Hepatocyte (in vitro differentiated cells): ENCODE measurements around the gene RDH13. TPM values are rescaled to one million over a fixed set of nuclear protein-coding genes. Genes with fewer than 3 reads are reported as not detected.

ENCODE experiments used
- DNase-seq: peaks from one replicate; pipeline ENCODE4 v3.0.0-alpha.2; 2016; ENCODE audit warnings: low spot score
- H2AFZ ChIP-seq: fragments of 200-600 bp; sonication (generic); 2 replicates; pipeline ENCODE4 v1.6.0; 2016; ENCODE audit warnings: antibody characterized with exemption, mild to moderate bottlenecking
- H3K27ac ChIP-seq: fragments of 200-600 bp; sonication (generic); 2 replicates; pipeline ENCODE4 v1.5.1; 2016; ENCODE audit warnings: mild to moderate bottlenecking
- H3K27me3 ChIP-seq: fragments of 200-600 bp; sonication (generic); 2 replicates; pipeline ENCODE4 v1.6.1; 2016
- H3K36me3 ChIP-seq: fragments of 200-600 bp; sonication (generic); replicated peaks from 2 replicates; pipeline ENCODE4 v1.5.1; 2016; ENCODE audit warnings: low read depth; ENCODE audit not compliant: insufficient read depth
- H3K4me1 ChIP-seq: fragments of 200-600 bp; sonication (generic); 2 replicates; pipeline ENCODE4 v1.5.1; 2016; ENCODE audit warnings: mild to moderate bottlenecking, moderate library complexity; ENCODE audit not compliant: insufficient read depth
- H3K4me2 ChIP-seq: fragments of 200-600 bp; sonication (generic); 2 replicates; pipeline ENCODE4 v1.6.0; 2016
- H3K4me3 ChIP-seq: fragments of 200-600 bp; sonication (generic); 2 replicates; pipeline ENCODE4 v1.5.1; 2016; ENCODE audit warnings: mild to moderate bottlenecking
- H3K79me2 ChIP-seq: fragments of 200-600 bp; sonication (generic); 2 replicates; pipeline ENCODE4 v1.6.0; 2017; ENCODE audit warnings: mild to moderate bottlenecking
- H3K9me2 ChIP-seq: fragments of 200-600 bp; sonication (generic); replicated peaks from 2 replicates; pipeline ENCODE4 v1.6.0; 2017; ENCODE audit warnings: mild to moderate bottlenecking; ENCODE audit not compliant: insufficient read depth
- H3K9me3 ChIP-seq: fragments of 200-600 bp; sonication (generic); 2 replicates; pipeline ENCODE4 v1.5.1; 2016; ENCODE audit warnings: low read depth, mild to moderate bottlenecking
- H4K20me1 ChIP-seq: fragments of 200-600 bp; sonication (generic); 2 replicates; pipeline ENCODE4 v1.6.0; 2016; ENCODE audit warnings: mild to moderate bottlenecking; ENCODE audit not compliant: insufficient read depth, poor library complexity, severe bottlenecking
- CTCF ChIP-seq: fragments of 200-600 bp; sonication (generic); IDR thresholded peaks from 2 replicates; pipeline ENCODE4 v1.5.1; 2016; ENCODE audit warnings: antibody characterized with exemption, mild to moderate bottlenecking; ENCODE audit not compliant: poor library complexity
- EZH2 ChIP-seq: fragments of 200-600 bp; sonication (generic); IDR thresholded peaks from 2 replicates; pipeline ENCODE4 v1.6.1; 2016; ENCODE audit warnings: antibody characterized with exemption, mild to moderate bottlenecking, borderline replicate concordance
- EZH2phosphoT487 ChIP-seq: fragments of 200-600 bp; sonication (generic); IDR thresholded peaks from one replicate; pipeline ENCODE4 v1.6.1; 2018; ENCODE audit warnings: antibody characterized with exemption, mild to moderate bottlenecking, low read depth, moderate library complexity; ENCODE audit not compliant: unreplicated experiment, severe bottlenecking
- WGBS: methylation state at CpG from one replicate; pipeline ENCODE4 v1.1.6; 2016; ENCODE audit warnings: low lambda C conversion rate; ENCODE audit errors: missing lambda C conversion rate; 5-methylcytosine and 5-hydroxymethylcytosine counted together
- polyA plus RNA-seq: library from polyadenylated mRNA; unstranded; fragments of >200 nt; fragmentation: Nextera tagmentation; extraction: Ambion mirVana; gene quantifications from 2 replicates; pipeline ENCODE4 v1.2.1, GENCODE V29; 2016
- total RNA-seq: library from RNA; depleted of rRNA; stranded (reverse); fragments of >200 nt; gene quantifications from 2 replicates; pipeline ENCODE4 v1.2.3, GENCODE V29; 2014

Gene RDH13
- total and polyA plus RNA-seq, 2 experiments from 2014 or later: 17.3 to 17.7 TPM

GRCh38 chr19:54995561-54995960 is 67.4 kb downstream of the RDH13 start:
- TF ChIP-seq CTCF (no peak), EZH2phosphoT487 (no peak), EZH2 (no peak)
- Histone ChIP-seq H4K20me1 (no peaks in the 10 kb centered on the region), H3K4me3 (no peak overlapping the region), H3K4me2 (no peak overlapping the region), H3K9me3 (no peaks in the 10 kb centered on the region), H3K27me3 (no peaks in the 10 kb centered on the region), H2AFZ (no peak overlapping the region), H3K27ac (no peak overlapping the region), H3K36me3 (no peaks in the 10 kb centered on the region), H3K79me2 (no peaks in the 10 kb centered on the region), H3K4me1 (no peaks in the 10 kb centered on the region), H3K9me2 (no peaks in the 10 kb centered on the region)
- DNase-seq: no peak
- 86% methylated on average over 3 of the region's 3 CpGs for WGBS

Other genes with a start within 250 kb of the RDH13 start
- not detected in 2 replicates for gene KIR3DL1, start 246.7 kb downstream of the RDH13 start, total RNA-seq
- gene KIR3DL1, start 246.7 kb downstream of the RDH13 start, polyA plus RNA-seq: not detected in 2 replicates
- not detected in 2 replicates for gene KIR2DS4, start 230.5 kb downstream of the RDH13 start, total RNA-seq
- not detected in 2 replicates for gene KIR2DS4, start 230.5 kb downstream of the RDH13 start, polyA plus RNA-seq
- gene KIR3DL2, start 212.7 kb downstream of the RDH13 start, total RNA-seq: not detected in 2 replicates
- gene KIR3DL2, start 212.7 kb downstream of the RDH13 start, polyA plus RNA-seq: not detected in 2 replicates
- gene FCAR, start 188.9 kb downstream of the RDH13 start, total RNA-seq: not detected in 2 replicates
- gene FCAR, start 188.9 kb downstream of the RDH13 start, polyA plus RNA-seq: 0.41 TPM in 1 of 2 replicates, not detected in the other
- gene NCR1, start 157.0 kb downstream of the RDH13 start, total RNA-seq: 0.44 TPM in 1 of 2 replicates, not detected in the other
- not detected in 2 replicates for gene NCR1, start 157.0 kb downstream of the RDH13 start, polyA plus RNA-seq
- not detected in 2 replicates for gene NLRP7, start 115.6 kb downstream of the RDH13 start, total RNA-seq
- not detected in 2 replicates for gene NLRP7, start 115.6 kb downstream of the RDH13 start, polyA plus RNA-seq
- gene NLRP2, start 96.8 kb downstream of the RDH13 start, total RNA-seq: 37.1 and 40.2 TPM in 2 replicates
- 16.5 and 22.1 TPM in 2 replicates for gene NLRP2, start 96.8 kb downstream of the RDH13 start, polyA plus RNA-seq
- gene GP6, start 24.9 kb downstream of the RDH13 start, total RNA-seq: 0.07 TPM in 1 of 2 replicates, not detected in the other
- 0.24 and 0.93 TPM in 2 replicates for gene GP6, start 24.9 kb downstream of the RDH13 start, polyA plus RNA-seq
- 20.5 and 25.7 TPM in 2 replicates for gene EPS8L1, start 12.7 kb upstream of the RDH13 start, total RNA-seq
- 33.8 and 49.6 TPM in 2 replicates for gene EPS8L1, start 12.7 kb upstream of the RDH13 start, polyA plus RNA-seq
- 69.7 and 71.8 TPM in 2 replicates for gene PPP1R12C, start 54.5 kb upstream of the RDH13 start, total RNA-seq
- gene PPP1R12C, start 54.5 kb upstream of the RDH13 start, polyA plus RNA-seq: 74.5 and 83.6 TPM in 2 replicates
- gene TNNT1, start 86.1 kb upstream of the RDH13 start, total RNA-seq: 9.6 and 11.5 TPM in 2 replicates
- 32.1 and 86.4 TPM in 2 replicates for gene TNNT1, start 86.1 kb upstream of the RDH13 start, polyA plus RNA-seq
- gene TNNI3, start 94.6 kb upstream of the RDH13 start, total RNA-seq: 1.4 and 2.9 TPM in 2 replicates
- gene TNNI3, start 94.6 kb upstream of the RDH13 start, polyA plus RNA-seq: 1.4 and 1.6 TPM in 2 replicates
- gene DNAAF3, start 103.5 kb upstream of the RDH13 start, total RNA-seq: 0.17 and 1.9 TPM in 2 replicates
- gene DNAAF3, start 103.5 kb upstream of the RDH13 start, polyA plus RNA-seq: 3.8 and 4.9 TPM in 2 replicates
- gene SYT5, start 117.1 kb upstream of the RDH13 start, total RNA-seq: 0.60 and 1.4 TPM in 2 replicates
- 0.86 and 0.98 TPM in 2 replicates for gene SYT5, start 117.1 kb upstream of the RDH13 start, polyA plus RNA-seq
- 30.9 and 31.5 TPM in 2 replicates for gene PTPRH, start 146.4 kb upstream of the RDH13 start, total RNA-seq
- 7.2 and 7.3 TPM in 2 replicates for gene PTPRH, start 146.4 kb upstream of the RDH13 start, polyA plus RNA-seq
- gene TMEM86B, start 165.6 kb upstream of the RDH13 start, total RNA-seq: 18.6 and 21.1 TPM in 2 replicates
- gene TMEM86B, start 165.6 kb upstream of the RDH13 start, polyA plus RNA-seq: 48.6 and 62.3 TPM in 2 replicates
- gene PPP6R1, start 195.9 kb upstream of the RDH13 start, total RNA-seq: 37.1 and 39.5 TPM in 2 replicates
- 76.0 and 79.3 TPM in 2 replicates for gene PPP6R1, start 195.9 kb upstream of the RDH13 start, polyA plus RNA-seq
- 31.5 and 33.9 TPM in 2 replicates for gene HSPBP1, start 217.0 kb upstream of the RDH13 start, total RNA-seq
- gene HSPBP1, start 217.0 kb upstream of the RDH13 start, polyA plus RNA-seq: 52.2 and 54.5 TPM in 2 replicates
- gene BRSK1, start 220.8 kb upstream of the RDH13 start, total RNA-seq: 3.3 and 13.2 TPM in 2 replicates
- gene BRSK1, start 220.8 kb upstream of the RDH13 start, polyA plus RNA-seq: 2.4 and 2.7 TPM in 2 replicates